Colonic mucosa (tissue), 4 donors: ENCODE data around the gene SLC39A11. TPM values are rescaled to one million over a fixed set of nuclear protein-coding genes. Genes with fewer than 3 reads are reported as not detected.

Source experiments
- DNase-seq: peaks from one replicate; pipeline ENCODE4 v3.0.0-alpha.2; 2020
- H3K27ac ChIP-seq: fragments of 200-600 bp; one replicate; pipeline ENCODE4 v1.8.0; 2021
- H3K27me3 ChIP-seq: fragments of 200-600 bp; one replicate; pipeline ENCODE4 v1.8.0; 2021
- H3K36me3 ChIP-seq: fragments of 200-600 bp; one replicate; pipeline ENCODE4 v1.8.0; 2021
- H3K4me1 ChIP-seq: fragments of 200-600 bp; one replicate; pipeline ENCODE4 v1.8.0; 2021; ENCODE audit warnings: mild to moderate bottlenecking
- H3K4me3 ChIP-seq: fragments of 200-600 bp; one replicate; pipeline ENCODE4 v1.8.0; 2021
- H3K9ac ChIP-seq, 2 donors: one replicate each; pipeline ENCODE4 v1.7.0; 2013; ENCODE audit warnings: control low read depth in 2 of 2, low read depth in 2 of 2, low read length in 2 of 2
- H3K9me3 ChIP-seq: fragments of 200-600 bp; one replicate; pipeline ENCODE4 v1.8.0; 2021
- intact Hi-C: fragments of 100-400 bp; cut with DNase I; formaldehyde crosslinking; loops from one replicate; pipeline ENCODE4 v1.14.1; 2022
- total RNA-seq, 2 donors: library from RNA; stranded (reverse); fragmentation: NEBNext Ultra II Directional in 1 of 2; extraction: Animal tissue kit (Norgen Biotek cat#: 25700) in 1 of 2; gene quantifications; one replicate each; pipeline ENCODE4 v1.2.1, GENCODE V29; 2021
- TF ChIP-seq, protein P1 (sequence below): fragments of 200-600 bp; IDR thresholded peaks from one replicate; pipeline ENCODE4 v1.8.0; 2022; ENCODE audit warnings: antibody characterized with exemption, mild to moderate bottlenecking
- donor health status: healthy.
- donor health status: DM: no; HTN: no; CAD: no.
- donor health status: DM: no; HTN: no; CAD: no.

The SLC39A11 gene
- total RNA-seq, 2 donors from 2014 or later, result 57.7 to 60.0 TPM

DNA sequence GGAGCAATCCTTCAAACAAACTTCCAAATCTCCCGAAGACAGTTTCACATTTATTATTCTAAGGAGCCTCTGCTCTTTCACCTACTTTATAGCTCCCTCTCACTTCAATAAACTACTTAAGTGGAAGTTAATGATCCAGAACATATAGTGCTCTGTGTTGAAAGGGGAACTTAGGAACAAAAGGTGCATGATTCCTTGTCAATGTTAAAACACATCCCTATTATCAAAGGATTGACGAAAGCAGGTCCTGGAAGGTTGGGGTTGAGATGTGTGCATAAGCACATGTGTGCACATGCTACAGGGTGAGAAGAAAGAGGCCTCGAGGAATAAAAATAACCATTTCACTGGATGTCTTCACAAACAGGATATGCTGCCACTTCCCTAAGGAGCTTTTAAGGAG lies 170.3 kb downstream of the SLC39A11 start:
- DNase-seq, result no peak
- no peaks in the 10 kb centered on the region for H3K4me1 ChIP-seq
- H3K36me3 ChIP-seq, result no peaks in the 10 kb centered on the region
- H3K27ac ChIP-seq, result no peak overlapping the region
- no peaks in the 10 kb centered on the region for H3K9me3 ChIP-seq
- intact Hi-C loops, result no loop called here
- no peaks in the 10 kb centered on the region for H3K27me3 ChIP-seq
- TF ChIP-seq, protein P1, sequence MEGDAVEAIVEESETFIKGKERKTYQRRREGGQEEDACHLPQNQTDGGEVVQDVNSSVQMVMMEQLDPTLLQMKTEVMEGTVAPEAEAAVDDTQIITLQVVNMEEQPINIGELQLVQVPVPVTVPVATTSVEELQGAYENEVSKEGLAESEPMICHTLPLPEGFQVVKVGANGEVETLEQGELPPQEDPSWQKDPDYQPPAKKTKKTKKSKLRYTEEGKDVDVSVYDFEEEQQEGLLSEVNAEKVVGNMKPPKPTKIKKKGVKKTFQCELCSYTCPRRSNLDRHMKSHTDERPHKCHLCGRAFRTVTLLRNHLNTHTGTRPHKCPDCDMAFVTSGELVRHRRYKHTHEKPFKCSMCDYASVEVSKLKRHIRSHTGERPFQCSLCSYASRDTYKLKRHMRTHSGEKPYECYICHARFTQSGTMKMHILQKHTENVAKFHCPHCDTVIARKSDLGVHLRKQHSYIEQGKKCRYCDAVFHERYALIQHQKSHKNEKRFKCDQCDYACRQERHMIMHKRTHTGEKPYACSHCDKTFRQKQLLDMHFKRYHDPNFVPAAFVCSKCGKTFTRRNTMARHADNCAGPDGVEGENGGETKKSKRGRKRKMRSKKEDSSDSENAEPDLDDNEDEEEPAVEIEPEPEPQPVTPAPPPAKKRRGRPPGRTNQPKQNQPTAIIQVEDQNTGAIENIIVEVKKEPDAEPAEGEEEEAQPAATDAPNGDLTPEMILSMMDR, result no peak
- H3K9ac ChIP-seq, result no peak overlapping the region
- H3K4me3 ChIP-seq, result no peak overlapping the region

DNA sequence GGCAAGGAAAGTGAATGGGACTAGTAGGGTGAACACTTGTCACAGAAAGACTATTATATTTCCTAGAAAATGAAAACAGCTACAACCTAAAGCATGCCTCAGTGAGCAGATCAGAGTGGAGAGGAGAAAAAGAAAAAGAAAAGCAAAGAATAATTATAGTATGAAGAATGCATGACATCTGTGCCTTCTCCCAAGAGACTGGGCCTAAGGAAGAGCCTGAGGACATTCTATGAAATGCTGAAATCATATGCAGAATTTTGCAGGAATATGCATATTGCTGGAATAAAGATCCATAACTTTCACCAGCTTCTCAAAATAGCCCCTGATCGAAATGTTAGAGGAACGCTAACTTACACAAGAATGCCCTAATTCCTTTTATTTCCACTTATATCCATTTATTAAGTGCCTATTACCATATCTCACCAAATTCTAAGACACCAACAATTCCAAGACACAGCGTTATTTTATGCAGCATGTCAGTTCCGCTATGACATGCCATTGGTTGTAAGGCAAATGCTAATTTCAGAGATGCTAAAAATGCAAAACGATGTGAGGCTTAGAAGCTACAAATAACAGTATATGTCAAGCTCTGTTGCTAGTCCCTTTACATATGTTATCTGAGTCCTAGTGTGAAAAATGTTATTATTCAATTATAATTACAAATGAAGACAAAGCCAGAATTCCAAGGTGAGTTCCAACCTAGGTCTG lies 171.0 kb downstream of the SLC39A11 start:
- DNase-seq, result no peak
- no peaks in the 10 kb centered on the region for H3K27me3 ChIP-seq
- H3K4me3 ChIP-seq, result no peak overlapping the region
- no peaks in the 10 kb centered on the region for H3K4me1 ChIP-seq
- no peak overlapping the region for H3K27ac ChIP-seq
- no peaks in the 10 kb centered on the region for H3K9me3 ChIP-seq
- intact Hi-C loops, result no loop called here
- H3K36me3 ChIP-seq, result no peaks in the 10 kb centered on the region
- TF ChIP-seq, protein P1, result no peak
- no peak overlapping the region for H3K9ac ChIP-seq

DNA sequence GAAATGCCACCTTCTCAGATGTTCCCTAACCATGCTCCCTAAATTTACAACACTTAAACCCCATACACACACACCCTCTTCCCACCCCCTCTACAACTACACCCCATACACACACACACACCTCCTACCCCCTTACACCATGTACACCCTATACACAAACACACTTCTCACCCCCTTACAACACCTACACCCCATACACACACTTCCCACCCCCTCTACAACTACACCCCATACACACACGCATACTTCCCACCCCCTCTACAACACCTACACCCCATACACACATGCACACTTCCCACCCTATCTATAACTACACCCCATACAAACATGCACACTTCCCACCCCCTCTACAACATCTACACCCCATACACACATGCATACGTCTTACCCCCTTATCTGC lies 172.0 kb downstream of the SLC39A11 start:
- H3K9me3 ChIP-seq, result no peaks in the 10 kb centered on the region
- no peak for DNase-seq
- no peak overlapping the region for H3K27ac ChIP-seq
- no peak overlapping the region for H3K4me3 ChIP-seq
- intact Hi-C loops, result no loop called here
- no peaks in the 10 kb centered on the region for H3K36me3 ChIP-seq
- no peaks in the 10 kb centered on the region for H3K27me3 ChIP-seq
- TF ChIP-seq, protein P1, result no peak
- H3K9ac ChIP-seq, result no peak overlapping the region
- H3K4me1 ChIP-seq, result no peaks in the 10 kb centered on the region

DNA sequence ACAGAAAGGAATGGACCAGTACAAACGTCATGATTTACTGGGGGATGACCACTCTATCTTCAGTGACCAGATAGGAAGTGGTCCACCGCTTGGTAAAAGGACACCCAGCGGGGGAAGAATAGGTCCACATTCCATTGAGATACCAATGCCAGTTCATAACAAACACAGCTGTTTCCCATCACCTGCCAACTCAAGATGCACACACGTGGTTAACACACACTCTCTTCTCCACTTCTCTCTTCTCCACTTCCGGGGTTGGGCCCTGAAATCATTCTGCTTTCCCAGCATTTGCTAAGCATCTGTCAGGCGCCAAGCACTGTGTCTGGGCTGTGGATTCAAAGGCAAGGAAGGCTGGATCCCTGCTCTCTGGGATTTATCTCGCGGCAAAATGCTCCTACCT lies 175.5 kb downstream of the SLC39A11 start:
- Histone ChIP-seq H3K36me3 (no peaks in the 10 kb centered on the region), H3K27ac (no peak overlapping the region), H3K27me3 (no peaks in the 10 kb centered on the region), H3K4me3 (no peak overlapping the region), H3K9me3 (no peaks in the 10 kb centered on the region), H3K9ac (no peak overlapping the region), H3K4me1 (no peaks in the 10 kb centered on the region)
- intact Hi-C loops, result no loop called here
- TF ChIP-seq, protein P1, result no peak
- DNase-seq, result no peak

DNA sequence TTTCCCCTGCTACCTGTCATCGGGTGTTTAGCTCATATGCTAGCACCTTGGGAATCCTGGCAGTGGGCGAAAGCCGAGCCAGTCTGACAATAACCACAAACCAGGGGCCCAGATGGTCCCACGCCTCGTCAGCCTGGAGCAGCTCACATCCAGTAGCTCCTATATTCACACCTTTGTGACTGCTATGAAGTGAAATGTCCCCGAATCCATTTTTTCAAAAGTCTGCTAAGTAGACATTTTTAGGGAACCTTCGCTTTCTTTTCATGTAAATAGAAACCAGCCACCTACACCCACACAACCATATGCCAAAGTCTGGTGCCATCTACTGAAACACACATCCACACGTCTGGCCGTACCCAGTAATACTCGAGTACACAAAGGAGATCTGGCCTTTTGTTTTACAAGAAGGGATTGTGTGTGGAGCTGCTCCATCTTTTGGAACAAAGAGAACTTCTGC lies 176.8 kb downstream of the SLC39A11 start:
- Histone ChIP-seq H3K36me3 (no peaks in the 10 kb centered on the region), H3K27me3 (no peaks in the 10 kb centered on the region), H3K9ac (no peak overlapping the region), H3K4me1 (no peaks in the 10 kb centered on the region), H3K4me3 (no peak overlapping the region), H3K9me3 (no peaks in the 10 kb centered on the region), H3K27ac (no peak overlapping the region)
- no peak for DNase-seq
- intact Hi-C loops, result no loop called here
- TF ChIP-seq, protein P1, result no peak
